GM13977 (cell line): Measurements from ENCODE around the gene CDKN2B-AS1.

ENCODE experiments used
- DNase-seq: peaks from one replicate; pipeline ENCODE4 v3.0.0; 2012; ENCODE audit warnings: low spot score
- CTCF ChIP-seq: IDR thresholded peaks from 2 replicates; pipeline ENCODE4 v1.5.1; 2012; ENCODE audit warnings: mild to moderate bottlenecking, control low read depth; ENCODE audit not compliant: insufficient read depth; ENCODE audit errors: extremely low read depth, missing control alignments
- in situ Hi-C: fragments of 300-500 bp; cut with MboI; formaldehyde crosslinking; loops from one replicate; pipeline ENCODE4 v1.12.0; 2022; ENCODE audit warnings: low sequenced_read_pairs, low pct_unique_long_range_greater_than_20kb, mixed read lengths, inconsistent platforms; ENCODE audit not compliant: unreplicated experiment

The CDKN2B-AS1 gene

GRCh38 chr9:22129633-22130032 lies 135.0 kb downstream of the CDKN2B-AS1 start:
- in situ Hi-C loops = no loop called here
- TF ChIP-seq CTCF = no peak
- DNase-seq = no peak

DNA sequence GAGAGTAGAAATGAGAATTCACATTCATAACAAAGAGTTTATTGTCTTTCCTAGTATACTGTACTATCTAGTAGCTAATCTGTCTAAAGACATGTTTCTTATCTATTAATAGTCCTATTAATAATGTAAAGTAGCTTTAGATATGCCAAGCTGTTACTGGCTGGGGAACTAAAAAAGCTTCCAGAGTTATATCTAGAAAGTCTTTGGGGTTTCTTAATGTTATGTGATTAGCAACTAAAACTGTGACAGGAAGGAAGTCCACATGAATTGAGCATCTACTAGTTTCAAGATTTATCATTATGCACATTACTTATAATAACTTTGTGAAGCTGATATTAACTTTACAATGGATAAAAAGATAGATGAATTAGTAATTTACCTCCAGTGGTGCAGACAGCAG lies 137.2 kb downstream of the CDKN2B-AS1 start:
- no peak for TF ChIP-seq CTCF
- in situ Hi-C loops = no loop called here
- DNase-seq = no peak

DNA sequence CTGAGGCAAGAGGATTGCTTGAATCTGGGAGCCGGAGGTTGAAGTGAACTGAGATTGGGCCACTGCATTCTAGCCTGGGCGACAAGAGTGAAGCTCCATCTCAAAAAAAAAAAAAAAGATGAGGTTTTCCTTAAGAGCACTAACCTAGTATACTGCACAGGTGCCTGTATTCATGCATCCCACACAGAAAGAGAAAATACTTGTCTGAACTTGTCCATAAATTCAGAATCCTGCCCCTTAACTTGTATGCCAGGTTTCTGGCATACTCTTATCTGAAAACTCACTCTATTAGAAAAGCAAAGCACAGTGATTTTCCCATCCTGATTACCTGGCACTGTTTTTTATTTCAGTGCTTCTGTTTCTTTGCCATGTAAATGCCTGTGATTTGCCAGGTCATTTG lies 139.8 kb downstream of the CDKN2B-AS1 start:
- DNase-seq = no peak
- TF ChIP-seq CTCF = no peak
- in situ Hi-C loops = no loop called here

- DNase-seq = no peak
- in situ Hi-C loops = no loop called here
- no peak for TF ChIP-seq CTCF
Observed at GRCh38 chr9:22136461-22137096, 142.0 kb downstream of the CDKN2B-AS1 start.

- in situ Hi-C loops = no loop called here
- DNase-seq = no peak
- no peak for TF ChIP-seq CTCF
Observed at GRCh38 chr9:22138956-22139660, 144.5 kb downstream of the CDKN2B-AS1 start.

DNA sequence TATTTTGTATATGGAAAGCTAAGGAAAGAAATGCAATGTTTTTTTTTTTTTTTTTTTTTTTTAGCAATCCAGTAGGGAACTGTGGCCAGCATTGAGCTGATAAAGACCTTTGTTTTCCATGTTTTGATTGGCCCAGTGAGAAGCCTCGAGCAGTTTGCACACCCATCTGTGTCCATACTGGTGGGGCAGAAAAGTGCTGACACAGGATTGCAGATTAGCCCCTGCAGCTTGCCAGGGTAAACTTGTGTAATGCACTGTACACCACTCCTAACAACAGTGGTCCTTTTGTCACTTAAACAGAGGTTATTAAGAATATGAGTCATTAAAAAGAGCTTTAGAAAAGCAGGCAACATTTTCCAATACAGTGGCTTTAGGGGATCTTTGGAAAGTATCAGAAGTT lies 147.3 kb downstream of the CDKN2B-AS1 start:
- TF ChIP-seq CTCF = no peak
- DNase-seq = no peak
- in situ Hi-C loops = no loop called here
